LoVo (cell line): ENCODE measurements around the gene CCSER2.
A peak's percentile ranks its signal among the peaks of the same experiment; 100 is the strongest.
"Not testable (repeated sequence)": the region's sequence is repeated elsewhere in the genome, so short reads cannot be mapped to it uniquely, and the experiment has no call there.

ENCODE experiments used
- DNase-seq: peaks from one replicate; pipeline ENCODE4 v3.0.0-alpha.2; 2016; ENCODE audit warnings: low spot score

The CCSER2 gene

DNA sequence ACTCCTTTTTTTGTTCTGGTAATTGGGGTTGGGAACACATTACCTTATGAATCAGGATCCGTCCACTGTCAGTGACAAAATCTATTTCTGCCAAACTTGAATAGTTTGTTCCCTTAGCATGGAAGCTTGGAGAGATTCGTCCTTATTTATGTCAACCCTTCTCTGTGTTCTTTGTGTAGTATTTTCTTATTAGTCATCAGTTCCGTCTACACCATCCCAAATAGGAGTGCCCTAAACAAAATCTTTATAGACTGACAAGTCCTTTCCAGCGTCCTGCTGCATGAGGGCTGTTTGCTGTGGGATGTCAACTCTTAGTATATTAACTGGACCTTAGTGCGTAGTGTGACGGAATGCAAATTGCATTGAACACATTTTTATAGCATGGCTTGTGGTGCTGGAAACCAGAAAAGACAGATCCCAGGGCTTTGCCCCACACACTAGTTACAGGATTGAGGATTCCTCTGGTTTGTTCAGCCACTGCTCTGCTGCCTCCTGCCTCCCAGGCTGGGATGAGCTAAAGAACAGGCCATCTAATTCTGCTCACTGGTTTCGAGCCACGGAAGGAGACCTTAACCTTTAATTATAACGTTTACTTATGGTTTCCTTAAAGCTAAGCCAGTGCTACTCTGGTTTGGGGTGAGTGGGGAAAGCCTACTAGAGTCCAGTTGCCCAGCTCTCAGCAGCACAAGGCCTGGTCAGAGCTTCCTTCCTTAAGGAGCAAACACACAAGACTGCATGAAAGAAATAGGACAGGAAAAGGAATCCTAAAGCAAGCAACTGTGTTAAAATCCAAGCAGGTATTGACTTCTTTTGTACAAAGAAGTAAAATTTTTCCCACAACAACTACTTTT is 194.4 kb downstream of the CCSER2 start:
- DNase-seq: no peak

DNA sequence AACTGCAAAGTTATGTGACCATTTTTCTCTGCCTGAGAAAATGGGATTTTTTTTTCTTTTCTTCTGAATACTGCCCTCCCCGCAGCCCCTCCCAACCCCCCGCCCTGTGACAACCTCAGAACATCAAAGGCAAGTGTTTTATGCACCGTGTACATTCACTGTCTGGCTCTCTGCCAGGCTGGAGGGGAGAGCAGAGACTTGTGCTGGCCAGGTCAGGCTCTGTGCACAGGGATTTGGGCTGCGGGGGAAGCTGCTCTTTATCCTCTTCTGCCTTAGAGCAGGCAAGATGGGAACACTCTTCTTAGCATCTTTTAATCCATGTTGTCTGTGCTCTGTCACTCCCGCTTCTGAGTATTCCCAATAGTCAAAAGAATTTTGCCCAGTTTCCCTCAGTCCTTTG is 195.1 kb downstream of the CCSER2 start:
- peak; percentile 60 for DNase-seq

DNA sequence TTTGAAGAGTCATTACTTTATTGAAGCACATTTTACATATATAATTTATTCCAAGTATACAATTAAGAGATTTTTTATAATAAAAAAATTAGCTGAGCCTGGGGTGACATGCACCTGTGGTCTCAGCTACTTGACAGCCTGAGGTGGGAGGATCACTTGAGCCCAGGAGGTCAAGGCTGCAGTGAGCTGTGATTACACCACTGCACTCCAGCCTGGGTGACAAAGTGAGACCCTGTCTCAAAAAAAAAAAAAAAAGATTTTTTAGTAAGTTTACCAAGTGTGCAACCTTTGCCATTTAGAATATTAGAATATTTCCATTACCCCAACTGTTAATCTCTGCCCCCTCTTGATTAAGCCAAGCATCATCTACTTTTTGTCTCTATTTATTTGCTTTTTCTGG is 196.0 kb downstream of the CCSER2 start:
- DNase-seq: no peak

DNA sequence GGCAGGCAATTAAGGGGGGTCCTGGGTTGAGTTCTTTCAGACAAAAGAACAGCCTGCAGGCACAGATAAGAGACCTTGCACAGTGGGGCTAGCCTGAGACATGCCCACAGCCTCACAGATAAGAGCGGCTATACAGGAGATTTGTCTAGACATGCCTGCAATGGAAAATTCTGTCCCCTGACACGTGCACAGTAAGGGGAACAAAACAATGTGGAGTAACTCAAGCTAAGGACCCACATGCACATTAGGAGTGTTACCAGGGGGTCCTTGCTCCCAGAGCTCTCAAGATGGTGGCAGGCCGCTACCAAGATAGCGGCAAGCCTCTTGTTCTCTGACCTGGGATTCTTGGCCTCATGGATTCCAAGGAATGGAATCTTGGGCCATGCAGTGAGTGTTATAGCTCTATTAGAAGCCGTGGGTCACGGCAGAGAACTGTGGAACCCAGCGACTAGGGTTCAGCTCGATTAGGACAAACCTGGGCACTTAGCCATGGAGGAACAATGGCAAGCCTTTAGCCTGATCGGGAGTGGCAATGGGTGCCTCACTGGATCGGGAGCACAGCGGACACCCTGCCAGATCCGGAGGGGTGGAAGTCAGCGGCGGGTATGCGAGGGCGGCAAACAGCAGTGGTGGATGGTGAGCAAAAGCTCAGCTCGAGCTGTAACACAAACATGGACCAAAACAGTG is 196.9 kb downstream of the CCSER2 start:
- no peak for DNase-seq

DNA sequence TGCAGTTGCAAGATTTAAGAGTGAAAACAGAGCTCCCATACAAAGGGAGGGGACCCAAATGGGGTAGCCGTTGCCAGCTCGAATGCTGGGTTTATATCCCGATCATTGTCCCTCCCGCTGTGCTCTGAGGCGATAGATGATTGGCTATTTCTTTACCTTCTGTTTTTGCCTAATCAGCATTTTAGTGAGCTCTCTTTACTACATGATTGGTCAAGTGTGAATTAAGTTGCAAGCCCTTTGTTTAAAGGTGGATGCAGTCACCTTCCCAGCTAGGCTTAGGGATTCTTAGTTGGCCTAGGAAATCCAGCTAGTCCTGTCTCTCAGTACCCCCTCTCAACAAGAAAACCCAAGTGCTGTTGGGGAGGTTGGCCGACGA is 197.4 kb downstream of the CCSER2 start:
- not testable (repeated sequence) for DNase-seq

DNA sequence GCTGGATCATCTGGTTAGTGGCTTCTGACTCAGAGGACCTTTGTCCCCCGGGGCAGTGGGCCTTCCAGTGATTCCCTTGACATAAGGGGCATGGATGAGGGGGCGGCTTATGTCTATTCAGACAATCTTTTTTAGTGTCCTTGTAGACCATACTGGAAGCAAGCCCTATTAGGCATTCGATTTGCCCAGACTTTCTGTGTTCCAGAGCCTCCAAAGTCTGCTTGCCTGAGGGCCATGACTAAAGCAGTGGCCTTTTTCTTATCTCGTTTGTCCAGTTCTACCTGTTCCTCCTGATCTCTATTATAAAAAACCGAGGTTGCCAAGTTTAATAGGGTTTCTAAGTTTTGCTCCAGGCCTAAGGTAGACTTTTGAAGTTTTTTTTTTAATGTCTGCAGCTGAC is 199.0 kb downstream of the CCSER2 start:
- DNase-seq: peak; percentile 66

DNA sequence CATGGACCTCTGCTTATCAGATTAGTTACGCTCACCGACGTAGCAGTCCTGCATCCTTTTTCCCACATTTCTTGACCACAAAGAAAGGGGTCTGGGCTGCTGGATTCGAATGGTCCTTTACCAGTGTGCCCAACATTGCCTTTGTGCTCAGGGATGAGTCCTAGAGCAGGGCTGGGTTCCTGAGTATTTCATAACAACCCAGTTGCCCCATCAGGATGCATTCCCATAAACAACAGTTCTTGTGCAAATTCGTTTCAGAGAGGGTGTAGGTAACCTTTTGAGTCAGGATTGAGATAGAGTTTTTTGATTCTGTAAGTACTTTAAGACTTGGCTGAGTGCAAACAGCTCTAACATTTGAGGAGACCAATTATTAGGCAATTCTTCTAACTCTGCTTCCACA is 200.1 kb downstream of the CCSER2 start:
- DNase-seq: not testable (repeated sequence)

DNA sequence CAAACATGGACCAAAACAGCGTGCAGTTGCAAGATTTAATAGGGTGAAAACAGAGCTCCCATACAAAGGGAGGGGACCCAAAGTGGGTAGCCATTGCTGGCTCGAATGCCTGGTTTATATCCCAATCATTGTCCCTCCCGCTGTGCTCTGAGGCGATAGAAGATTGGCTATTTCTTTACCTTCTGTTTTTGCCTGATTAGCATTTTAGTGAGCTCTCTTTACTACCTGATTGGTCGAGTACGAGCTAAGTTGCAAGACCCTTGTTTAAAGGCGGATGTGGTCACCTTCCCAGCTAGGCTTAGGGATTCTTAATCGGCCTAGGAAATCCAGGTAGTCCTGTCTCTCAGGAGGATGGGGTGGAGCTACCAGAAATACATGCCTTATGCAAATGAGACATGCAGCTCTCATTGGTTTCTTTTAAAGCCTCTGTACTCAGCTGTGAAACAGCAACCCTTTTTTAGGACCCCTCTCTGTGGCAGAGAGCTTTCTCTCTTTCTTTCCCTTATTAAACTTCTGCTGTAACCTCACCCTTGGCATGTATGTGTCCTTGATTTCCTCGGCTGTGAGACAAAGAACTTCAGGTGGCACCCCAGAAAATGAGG is 202.4 kb downstream of the CCSER2 start:
- DNase-seq: no peak

DNA sequence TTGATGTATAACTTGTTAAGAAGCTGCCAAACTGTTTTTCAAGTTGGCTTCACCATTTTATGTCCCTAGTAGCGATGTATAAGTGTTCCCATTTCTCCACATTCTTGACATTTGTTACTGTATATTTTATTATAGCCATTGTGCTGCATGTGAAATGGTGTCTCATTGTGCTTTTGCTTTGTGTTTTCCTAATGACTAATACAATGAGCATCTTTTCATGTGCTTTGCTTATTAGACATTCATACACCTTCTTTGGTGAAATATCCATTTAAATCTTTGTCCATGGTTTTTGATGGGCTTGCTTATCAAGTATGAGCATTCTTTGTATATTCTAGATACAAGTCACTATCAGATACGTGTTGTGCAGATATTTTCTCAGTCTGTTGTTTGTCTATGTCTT is 203.0 kb downstream of the CCSER2 start:
- DNase-seq: no peak

DNA sequence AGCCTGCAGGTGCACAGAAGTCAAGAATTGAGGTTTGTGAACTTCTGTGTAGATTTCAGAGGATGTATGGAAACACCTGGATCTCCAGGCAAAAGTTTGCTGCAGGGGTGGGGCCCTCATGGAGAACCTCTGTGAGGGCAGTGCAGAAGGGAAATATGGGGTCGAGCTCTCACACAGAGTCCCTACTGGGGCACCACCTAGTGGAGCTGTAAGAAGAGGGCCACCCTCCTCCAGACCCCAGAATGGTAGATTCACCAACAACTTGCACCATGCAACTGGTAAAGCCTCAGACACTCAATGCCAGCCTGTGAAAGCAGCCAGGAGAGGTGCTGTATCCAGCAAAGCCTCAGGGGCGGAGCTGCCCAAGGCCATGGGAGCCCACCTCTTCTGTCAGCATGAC is 205.8 kb downstream of the CCSER2 start:
- no peak for DNase-seq

DNA sequence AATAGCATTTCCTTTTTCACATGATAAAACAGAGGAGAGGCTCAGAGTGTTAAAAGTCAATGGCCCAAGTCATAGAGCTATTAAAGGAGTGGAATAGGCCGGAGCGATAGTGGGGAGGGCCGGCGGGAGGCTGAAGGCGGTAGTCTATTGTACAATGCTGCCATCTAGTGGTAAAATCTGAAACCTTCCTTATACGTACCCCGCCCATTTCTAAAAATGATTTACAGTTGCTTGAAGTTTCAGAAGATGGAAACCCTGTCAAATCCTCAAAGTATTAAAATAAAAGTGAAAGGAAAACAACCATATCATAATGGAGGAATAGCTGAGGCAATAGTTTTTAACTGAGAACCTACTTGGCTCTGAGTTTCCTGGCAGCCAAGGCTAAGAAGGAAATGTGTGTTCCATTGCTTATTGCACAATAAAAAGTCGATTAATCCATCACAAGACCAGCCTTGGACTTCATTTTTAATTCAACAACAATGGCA is 209.1 kb downstream of the CCSER2 start:
- DNase-seq: peak; percentile 50

DNA sequence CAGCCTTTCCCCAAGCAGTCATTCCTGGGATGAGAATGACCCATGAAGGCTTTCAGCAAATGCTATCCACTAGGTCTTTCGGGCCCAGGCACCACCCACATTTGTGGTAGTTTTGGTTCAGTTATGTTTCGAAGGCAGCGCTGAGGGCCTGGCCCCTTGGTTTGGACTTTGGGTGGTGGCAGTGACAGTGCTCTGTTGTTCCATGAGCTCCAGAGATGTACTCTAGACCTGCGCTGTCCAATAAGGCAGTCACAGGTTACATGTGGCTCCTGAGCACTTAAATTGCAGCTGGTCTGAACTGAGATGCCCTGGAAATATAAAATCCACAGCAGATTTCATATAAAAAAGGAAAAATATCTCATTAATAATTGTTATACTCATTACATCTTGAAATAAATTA is 209.6 kb downstream of the CCSER2 start:
- no peak for DNase-seq

DNA sequence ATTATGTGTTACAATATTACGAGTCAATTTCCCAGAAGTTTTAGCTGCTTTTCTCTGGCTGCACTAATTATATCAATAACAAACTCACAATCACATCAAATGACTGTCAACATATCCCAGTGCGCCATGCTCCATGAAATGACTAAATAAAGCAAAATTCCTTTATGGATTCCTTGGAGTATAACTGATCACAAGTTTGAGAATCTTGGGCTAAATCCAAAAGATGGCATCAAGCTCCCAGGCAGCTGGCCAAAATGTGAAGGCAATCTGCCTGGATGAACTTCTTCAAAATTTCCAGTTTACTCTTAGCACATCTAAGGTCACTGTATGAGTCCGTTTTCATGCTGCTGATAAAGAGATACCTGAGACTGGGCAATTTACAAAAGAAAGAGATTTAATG is 210.8 kb downstream of the CCSER2 start:
- DNase-seq: no peak

DNA sequence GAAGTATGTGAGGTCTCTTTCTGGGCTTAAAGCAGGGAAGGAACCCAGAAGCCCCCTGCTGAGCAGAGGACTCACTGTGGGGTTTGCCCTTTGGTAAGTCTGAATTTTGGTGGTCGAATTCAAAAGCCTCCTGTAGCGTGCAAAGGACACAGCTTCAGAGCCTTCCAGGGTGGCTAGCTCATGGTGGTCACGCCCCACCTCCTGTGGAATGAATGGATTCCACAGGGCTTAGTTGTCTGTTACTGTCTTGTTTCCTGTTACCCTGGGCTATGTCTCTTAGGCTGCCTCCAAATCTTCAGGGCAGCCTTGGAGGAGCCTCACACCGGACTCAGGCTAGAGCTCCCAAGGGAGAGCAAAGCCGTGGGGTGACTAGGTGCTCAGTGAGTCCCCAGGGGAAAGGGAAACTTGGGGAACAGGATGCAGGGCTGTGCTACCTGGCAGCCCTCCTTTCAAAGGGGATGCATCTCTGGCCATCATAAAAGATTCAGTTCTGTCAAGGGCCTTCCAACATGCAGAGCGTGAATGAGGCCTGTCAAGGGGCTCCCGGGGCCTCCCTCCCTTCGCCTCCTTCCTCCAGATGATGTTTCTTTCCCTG is 211.7 kb downstream of the CCSER2 start:
- DNase-seq: peak; percentile 37

DNA sequence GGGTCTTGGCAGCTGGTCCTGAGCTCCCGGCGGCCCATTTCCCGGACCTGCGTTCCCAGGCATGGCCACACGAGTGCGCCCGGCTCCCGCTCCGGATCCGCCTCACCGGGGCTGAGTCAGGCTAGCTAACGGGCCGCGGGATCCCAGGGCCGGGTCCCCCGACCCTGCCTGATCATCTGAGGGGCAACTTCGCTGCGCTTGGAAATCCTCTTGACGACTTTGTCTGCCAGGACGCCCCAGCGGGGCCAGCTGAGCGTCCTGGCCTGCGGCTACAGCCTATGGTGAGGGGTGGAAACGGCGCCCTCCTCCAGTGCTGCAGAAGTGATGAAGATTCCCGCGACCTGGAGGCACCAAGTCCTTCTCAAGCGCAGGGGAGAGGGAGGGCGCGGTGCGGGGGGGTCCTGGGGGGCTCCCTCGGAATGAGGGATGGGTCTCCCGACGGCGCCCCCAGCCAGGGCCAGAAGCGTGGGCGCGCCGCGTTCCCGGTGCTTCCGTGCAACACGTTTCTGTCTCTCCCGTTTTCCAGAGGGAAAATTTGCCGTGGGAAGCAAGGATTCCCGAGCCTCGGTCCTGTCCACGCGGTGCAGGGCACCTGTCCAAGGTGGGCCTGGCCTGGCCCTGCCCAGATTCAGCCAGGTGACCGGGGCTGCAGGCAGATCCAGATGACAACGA is 212.4 kb downstream of the CCSER2 start:
- DNase-seq: peak; percentile 46

DNA sequence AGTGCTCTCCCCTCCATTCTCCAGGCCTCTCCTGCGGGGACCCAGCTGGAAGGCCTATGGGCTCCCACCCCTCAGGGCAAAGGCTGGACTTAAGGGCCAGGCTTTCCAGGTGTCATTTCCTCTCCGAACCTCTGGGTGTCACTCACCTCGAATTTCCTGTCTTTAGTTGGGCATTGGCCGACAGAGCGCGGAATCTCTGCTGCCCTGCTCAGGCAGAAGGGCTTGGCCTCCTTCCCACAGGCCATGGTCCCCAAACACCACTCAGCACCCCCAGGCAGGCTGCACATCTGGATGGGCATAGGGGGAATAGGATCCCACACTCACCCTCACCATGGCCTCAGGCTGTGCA is 212.9 kb downstream of the CCSER2 start:
- no peak for DNase-seq

DNA sequence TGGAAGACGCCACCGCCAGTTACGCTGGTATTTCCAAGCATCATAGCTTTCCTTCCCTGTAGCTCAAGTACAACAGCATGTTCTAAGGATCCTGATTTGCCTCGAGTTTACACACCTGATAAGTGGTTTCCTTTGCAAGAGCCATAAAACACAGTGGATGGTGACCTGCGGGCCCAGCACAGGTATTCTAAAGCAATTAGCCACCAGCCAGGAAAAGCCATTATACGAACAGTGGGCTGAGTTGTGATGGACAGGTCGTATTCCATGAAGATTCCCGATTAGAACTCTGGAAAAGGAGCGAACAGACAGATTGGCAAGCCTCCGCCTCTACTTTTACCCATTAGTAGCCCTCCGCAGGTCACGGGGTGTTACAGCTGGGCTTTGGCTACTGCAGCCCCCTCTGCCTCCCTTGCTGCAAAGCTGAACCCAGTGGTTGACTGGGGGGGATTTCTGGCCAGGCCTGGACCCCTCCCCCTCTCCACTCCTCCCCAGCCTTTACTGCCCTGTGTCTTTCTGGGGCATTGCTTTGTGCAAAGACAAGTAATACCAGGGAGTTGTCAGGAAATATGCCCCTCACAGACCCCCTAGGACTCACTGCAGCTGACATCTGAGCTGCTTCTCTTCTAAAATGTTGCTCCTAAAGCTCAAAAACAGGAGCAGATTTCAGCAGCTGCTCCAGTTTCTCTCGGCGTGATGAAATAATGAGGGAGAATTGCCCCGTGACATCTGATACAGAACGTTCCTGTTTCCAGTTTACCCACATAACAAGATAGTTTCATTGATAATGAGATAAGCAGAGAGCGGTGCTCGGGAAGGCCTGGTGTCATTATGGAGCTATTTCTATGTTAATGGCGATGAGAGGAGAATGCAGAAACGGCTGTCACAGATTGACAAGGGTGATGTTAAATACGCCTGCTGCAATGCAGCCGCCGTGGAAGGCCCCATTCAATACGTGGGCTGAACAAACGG is 214.4 kb downstream of the CCSER2 start:
- no peak for DNase-seq

DNA sequence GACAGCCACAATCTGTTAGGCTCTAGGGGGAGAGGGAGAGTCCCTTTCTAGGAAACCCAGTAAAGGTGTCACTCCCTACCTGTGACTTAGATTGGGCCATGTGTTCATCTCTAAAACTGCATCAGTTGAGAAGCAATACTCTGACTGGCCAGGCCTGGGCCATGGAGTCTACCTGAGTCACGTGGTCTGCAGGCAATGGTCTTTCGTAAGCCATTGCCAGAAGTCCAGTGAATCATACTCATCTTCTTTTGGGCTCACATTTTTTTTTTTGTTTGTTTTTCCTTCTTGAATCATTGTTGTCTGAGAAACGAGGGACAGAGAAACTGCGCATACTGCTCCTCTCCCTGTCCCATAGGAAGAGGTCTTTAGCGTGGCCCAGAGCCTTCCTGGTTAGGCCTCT is 215.6 kb downstream of the CCSER2 start:
- DNase-seq: no peak

DNA sequence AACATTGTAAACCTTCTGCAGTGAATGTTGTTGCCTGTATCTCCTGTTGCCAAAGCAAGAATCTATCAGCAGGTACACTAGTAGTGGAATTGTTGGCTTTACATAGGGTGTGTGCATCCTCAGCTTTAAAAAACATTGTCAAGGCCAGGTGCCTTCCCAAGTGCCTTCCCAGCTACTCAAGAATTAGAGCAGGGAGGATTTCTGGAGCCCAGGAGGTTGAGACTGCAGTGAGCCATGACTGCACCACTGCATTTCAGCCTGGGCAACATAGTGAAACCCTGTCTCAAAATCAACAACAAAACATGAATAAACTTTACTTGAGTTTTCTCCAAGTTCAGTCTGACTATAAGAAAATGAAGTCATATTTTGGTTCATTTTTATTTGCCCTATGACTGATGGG is 217.3 kb downstream of the CCSER2 start:
- no peak for DNase-seq

DNA sequence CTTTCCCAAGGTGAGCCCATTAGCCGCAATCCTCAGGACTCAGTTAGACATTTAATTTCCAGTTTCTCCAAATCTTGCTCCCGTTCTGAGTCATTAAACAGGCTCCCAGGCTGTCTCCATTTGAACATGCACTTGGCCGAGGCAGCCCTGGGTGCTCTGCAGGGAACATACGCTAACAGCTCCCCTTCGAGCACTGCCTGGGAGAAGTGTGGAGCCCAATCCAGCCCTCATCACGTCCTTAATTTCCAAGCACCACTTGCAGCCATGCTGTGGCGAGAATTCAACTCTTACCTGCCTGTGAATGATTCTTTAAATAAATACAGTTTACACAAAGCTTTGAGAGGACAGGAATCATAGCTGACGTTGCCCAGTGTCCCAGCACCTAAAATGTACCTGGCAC is 218.2 kb downstream of the CCSER2 start:
- DNase-seq: no peak

DNA sequence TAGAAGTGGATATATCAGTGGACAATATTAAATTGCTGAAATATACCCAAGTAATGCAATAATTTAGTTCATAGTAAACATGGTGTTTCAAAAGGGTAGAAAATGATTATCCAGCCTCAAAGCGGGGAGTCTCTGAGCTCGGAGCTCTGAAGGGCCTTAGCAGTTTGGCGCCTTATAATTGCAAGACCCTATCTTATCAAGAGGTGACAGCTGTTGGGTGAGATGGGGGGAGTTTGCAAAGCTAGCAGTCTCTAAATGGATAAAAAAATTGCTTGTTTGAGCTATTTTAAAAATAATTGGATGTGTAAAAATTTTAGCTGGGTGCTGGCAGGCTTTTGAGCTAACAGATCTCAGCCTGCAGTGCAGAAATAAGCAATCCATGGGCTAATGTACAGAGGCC is 219.2 kb downstream of the CCSER2 start:
- no peak for DNase-seq
